AG04450 (cell line): ENCODE data around the gene MYL10. TPM values are rescaled to one million over a fixed set of nuclear protein-coding genes. Genes with fewer than 3 reads are reported as not detected.

Experiments used
- CTCF ChIA-PET: fragments of 300-600, 350-600 bp; formaldehyde crosslinking; extraction: SDS; loops from one replicate; lab custom pipeline; 2022; ENCODE audit warnings: antibody characterized with exemption, inconsistent platforms; lab: Charles Lee
- POLR2A ChIA-PET: fragments of 350-600 bp; formaldehyde crosslinking; extraction: SDS; loops from one replicate; lab custom pipeline; 2021; ENCODE audit warnings: antibody characterized with exemption, inconsistent platforms; lab: Yijun Ruan, JAX
- DNase-seq: peaks from one replicate; pipeline ENCODE4 v3.0.0-alpha.2; 2011; ENCODE audit warnings: low read depth, low spot score
- H3K27ac ChIP-seq: one replicate; pipeline ENCODE4 v1.5.1; 2012; ENCODE audit warnings: low read depth, low read length, control low read depth
- H3K27me3 ChIP-seq: one replicate; pipeline ENCODE4 v1.6.0; 2012; ENCODE audit warnings: low read length; ENCODE audit not compliant: control insufficient read depth, insufficient read depth
- H3K4me3 ChIP-seq: 2 replicates; pipeline ENCODE4 v1.5.1; 2011; ENCODE audit warnings: mild to moderate bottlenecking, low read depth, low read length, control low read depth
- H3K9me3 ChIP-seq: 2 replicates; pipeline ENCODE4 v1.5.1; 2012; ENCODE audit warnings: low read length; ENCODE audit not compliant: control insufficient read depth, insufficient read depth
- polyA plus RNA-seq: library from polyadenylated mRNA; depleted of rRNA; stranded (reverse); fragments of >200 nt; gene quantifications from 2 replicates; pipeline ENCODE4 v1.2.3, GENCODE V29; 2011
- TF ChIP-seq, protein P1 (sequence below): IDR thresholded peaks from 2 replicates; pipeline ENCODE4 v1.5.1; 2011; ENCODE audit warnings: low read depth, low read length, control low read depth, inconsistent platforms

Gene MYL10
- polyA plus RNA-seq, 1 experiment, result not detected

DNA sequence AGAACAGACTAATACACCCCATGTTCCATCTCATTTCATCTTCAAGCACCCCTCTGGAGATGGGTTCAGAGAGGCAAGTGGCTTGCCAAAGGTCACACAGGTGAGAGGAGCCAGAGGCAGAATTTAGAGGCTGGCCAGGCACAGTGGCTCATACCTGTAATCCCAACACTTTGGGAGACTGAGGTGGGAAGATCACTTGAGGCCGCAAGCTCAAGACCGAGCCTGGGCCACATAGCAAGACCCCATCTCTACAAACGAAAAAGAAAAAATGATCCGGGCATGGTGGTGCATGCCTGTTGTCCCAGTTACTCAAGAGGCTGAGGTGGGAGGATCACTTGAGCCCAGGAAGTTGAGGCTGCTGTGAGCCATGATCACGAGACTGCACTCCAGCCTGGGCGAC is 34.7 kb upstream of the MYL10 start:
- H3K27ac ChIP-seq, result no peak overlapping the region
- H3K4me3 ChIP-seq, result no peak overlapping the region
- H3K9me3 ChIP-seq, result no peaks in the 10 kb centered on the region; the same call in 1 of the 2 replicates
- H3K27me3 ChIP-seq, result peaks cover 18% of the 10 kb centered on the region
- DNase-seq, result no peak
- TF ChIP-seq, protein P1, sequence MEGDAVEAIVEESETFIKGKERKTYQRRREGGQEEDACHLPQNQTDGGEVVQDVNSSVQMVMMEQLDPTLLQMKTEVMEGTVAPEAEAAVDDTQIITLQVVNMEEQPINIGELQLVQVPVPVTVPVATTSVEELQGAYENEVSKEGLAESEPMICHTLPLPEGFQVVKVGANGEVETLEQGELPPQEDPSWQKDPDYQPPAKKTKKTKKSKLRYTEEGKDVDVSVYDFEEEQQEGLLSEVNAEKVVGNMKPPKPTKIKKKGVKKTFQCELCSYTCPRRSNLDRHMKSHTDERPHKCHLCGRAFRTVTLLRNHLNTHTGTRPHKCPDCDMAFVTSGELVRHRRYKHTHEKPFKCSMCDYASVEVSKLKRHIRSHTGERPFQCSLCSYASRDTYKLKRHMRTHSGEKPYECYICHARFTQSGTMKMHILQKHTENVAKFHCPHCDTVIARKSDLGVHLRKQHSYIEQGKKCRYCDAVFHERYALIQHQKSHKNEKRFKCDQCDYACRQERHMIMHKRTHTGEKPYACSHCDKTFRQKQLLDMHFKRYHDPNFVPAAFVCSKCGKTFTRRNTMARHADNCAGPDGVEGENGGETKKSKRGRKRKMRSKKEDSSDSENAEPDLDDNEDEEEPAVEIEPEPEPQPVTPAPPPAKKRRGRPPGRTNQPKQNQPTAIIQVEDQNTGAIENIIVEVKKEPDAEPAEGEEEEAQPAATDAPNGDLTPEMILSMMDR, result no peak
- POLR2A ChIA-PET, result no interaction called here
- CTCF ChIA-PET, result no interaction called here

DNA sequence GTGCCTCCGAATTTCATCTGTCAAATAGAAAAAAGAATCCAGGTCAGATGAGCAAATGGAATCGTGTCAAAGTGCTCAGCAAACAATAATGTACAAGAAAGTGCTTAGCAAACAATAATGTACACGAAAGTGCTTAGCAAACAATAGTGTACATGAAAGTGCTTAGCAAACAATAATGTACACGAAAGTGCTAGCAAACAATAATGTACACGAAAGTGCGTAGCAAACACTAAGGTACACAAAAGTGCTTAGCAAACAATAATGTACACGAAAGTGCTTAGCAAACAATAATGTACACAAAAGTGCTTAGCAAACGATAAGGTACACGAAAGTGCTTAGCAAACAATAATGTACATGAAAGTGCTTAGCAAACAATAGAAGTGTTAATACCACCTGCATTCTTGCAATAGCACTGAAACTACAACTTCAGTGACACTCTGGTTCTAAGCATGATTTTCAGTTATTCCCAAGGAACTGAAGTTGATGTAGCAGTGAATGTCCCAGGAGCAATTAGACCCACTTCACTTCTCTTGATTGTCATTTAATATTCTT is 33.4 kb upstream of the MYL10 start:
- POLR2A ChIA-PET, result no interaction called here
- peaks cover 15% of the 10 kb centered on the region for H3K27me3 ChIP-seq
- H3K9me3 ChIP-seq, result no peaks in the 10 kb centered on the region
- DNase-seq, result no peak
- TF ChIP-seq, protein P1, result no peak
- CTCF ChIA-PET, result no interaction called here
- H3K27ac ChIP-seq, result no peak overlapping the region
- no peak overlapping the region for H3K4me3 ChIP-seq

DNA sequence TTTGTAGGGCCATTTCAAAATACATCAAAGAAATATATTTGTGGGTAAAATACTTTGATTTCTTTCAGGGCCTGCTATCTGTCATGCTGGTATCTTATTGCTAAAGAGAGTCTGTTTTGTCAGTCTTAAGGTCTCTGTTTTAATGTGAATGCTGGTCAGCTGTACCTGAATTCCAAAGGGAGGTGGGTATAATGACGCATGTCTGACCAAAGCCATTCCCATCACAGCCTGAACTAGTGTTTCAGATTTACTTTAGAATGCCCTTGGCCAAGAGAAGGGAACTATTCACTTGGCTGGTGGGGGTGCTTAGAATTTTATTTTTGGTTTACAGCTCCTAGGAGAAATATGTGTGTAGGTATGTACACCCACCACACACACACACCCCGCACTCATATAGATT is 30.6 kb upstream of the MYL10 start:
- ChIA-PET POLR2A (no interaction called here), CTCF (interaction anchor here (1.0 kb wide), 1 partner anchor 613 kb away, joined by 3 read pairs; no protein-coding TSS in a partner anchor)
- no peak overlapping the region for H3K27ac ChIP-seq
- TF ChIP-seq, protein P1, result no peak
- DNase-seq, result no peak
- H3K9me3 ChIP-seq, result no peaks in the 10 kb centered on the region
- peaks cover 17% of the 10 kb centered on the region for H3K27me3 ChIP-seq
- no peak overlapping the region for H3K4me3 ChIP-seq

DNA sequence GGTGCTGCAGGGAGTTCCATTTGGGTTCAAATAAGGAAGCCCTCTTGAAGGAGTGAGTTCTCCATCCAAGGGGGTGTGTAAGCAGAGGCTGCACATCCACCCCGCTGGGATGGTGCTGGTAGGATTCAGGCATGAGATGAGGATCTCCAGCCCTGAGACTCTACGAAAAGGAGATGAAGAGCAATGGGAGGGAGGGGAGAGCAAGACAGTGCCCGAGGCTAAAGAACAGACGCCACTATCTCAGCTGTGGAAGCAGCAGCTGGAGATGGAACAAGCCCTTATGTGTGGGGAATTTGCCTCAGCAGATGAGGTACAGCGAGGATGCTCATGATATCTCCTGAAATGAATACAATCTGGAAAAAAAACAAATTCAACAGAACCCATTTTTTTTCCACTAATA is 28.1 kb upstream of the MYL10 start:
- Histone ChIP-seq H3K27me3 (peaks cover 8% of the 10 kb centered on the region), H3K4me3 (no peak overlapping the region), H3K9me3 (no peaks in the 10 kb centered on the region), H3K27ac (no peak overlapping the region)
- POLR2A ChIA-PET, result no interaction called here
- no peak for DNase-seq
- CTCF ChIA-PET, result no interaction called here
- TF ChIP-seq, protein P1, result no peak

DNA sequence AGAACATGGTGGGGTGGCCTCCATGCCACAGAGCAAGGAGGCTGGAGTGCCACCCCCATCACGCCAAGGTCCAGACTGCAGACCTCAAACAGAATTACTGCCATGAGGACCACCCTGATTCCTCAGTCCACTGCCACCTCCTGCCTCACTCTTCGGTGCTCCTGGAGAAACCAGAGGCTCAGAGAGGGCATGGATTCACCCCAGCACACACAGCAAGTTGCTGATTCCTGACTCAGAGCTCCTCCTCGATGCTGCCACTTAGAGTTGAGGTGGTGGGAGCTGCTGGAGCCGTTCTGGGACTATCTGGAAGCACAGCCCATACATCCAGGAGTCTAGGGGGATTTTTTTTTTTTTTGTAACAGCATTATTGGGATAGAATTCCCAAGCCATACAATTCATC is 22.0 kb upstream of the MYL10 start:
- Histone ChIP-seq H3K9me3 (no peaks in the 10 kb centered on the region), H3K27ac (no peak overlapping the region), H3K4me3 (no peak overlapping the region), H3K27me3 (peaks cover 4% of the 10 kb centered on the region)
- ChIA-PET POLR2A (interaction anchor here (0.7 kb wide), 1 partner anchor 609 kb away, joined by 4 read pairs; no protein-coding TSS in a partner anchor), CTCF (interaction anchor here (0.8 kb wide), 1 partner anchor 48 kb away, joined by 3 read pairs; no protein-coding TSS in a partner anchor)
- no peak for DNase-seq
- TF ChIP-seq, protein P1, result no peak
